ENCODE results near the gene CDK2AP2.
"Not testable (repeated sequence)": the region's sequence is repeated elsewhere in the genome, so short reads cannot be mapped to it uniquely, and the experiment has no call there.

The CDK2AP2 gene

GRCh38 chr11:67489885-67490726 lies 17.9 kb downstream of the CDK2AP2 start:
- DNase-seq: no peak

- no peak for DNase-seq
Measured at GRCh38 chr11:67489203-67489884, 18.6 kb downstream of the CDK2AP2 start.

- peak; percentile 76 for DNase-seq
Measured at GRCh38 chr11:67486481-67487195, 21.3 kb downstream of the CDK2AP2 start.

GRCh38 chr11:67485873-67486361 lies 22.0 kb downstream of the CDK2AP2 start:
- DNase-seq: peak; percentile 88

- peak; percentile 90 for DNase-seq
Measured at GRCh38 chr11:67484847-67485311, 23.1 kb downstream of the CDK2AP2 start.

GRCh38 chr11:67483831-67484665 lies 23.9 kb downstream of the CDK2AP2 start:
- peak; percentile 76 for DNase-seq

- peak; percentile 99 for DNase-seq
Measured at GRCh38 chr11:67482827-67483798, 24.8 kb downstream of the CDK2AP2 start, which contains the start of gene AIP. AIP (plus strand) TSS chr11:67483026; CDS start chr11:67483159, 133 bp downstream.

GRCh38 chr11:67482275-67482826 lies 25.6 kb downstream of the CDK2AP2 start:
- DNase-seq: no peak

- not testable (repeated sequence) for DNase-seq
Measured at GRCh38 chr11:67477344-67478050, 30.5 kb downstream of the CDK2AP2 start.

- not testable (repeated sequence) for DNase-seq
Measured at GRCh38 chr11:67476692-67477091, 31.3 kb downstream of the CDK2AP2 start.

GRCh38 chr11:67472882-67473281 lies 35.1 kb downstream of the CDK2AP2 start:
- DNase-seq: no peak

GRCh38 chr11:67470337-67471002 lies 37.5 kb downstream of the CDK2AP2 start:
- no peak for DNase-seq

GRCh38 chr11:67469508-67469811 lies 38.5 kb downstream of the CDK2AP2 start:
- DNase-seq: no peak

GRCh38 chr11:67468759-67469507 lies 39.0 kb downstream of the CDK2AP2 start, which contains the start of gene TMEM134:
TMEM134 (minus strand) TSS chr11:67469251; CDS start chr11:67469192, 59 bp downstream.
- DNase-seq: peak; percentile 95

- DNase-seq: no peak
Measured at GRCh38 chr11:67468456-67468758, 39.6 kb downstream of the CDK2AP2 start.

GRCh38 chr11:67468056-67468455 lies 39.9 kb downstream of the CDK2AP2 start:
- DNase-seq: no peak

GRCh38 chr11:67466962-67467771 lies 40.8 kb downstream of the CDK2AP2 start:
- no peak for DNase-seq

- no peak for DNase-seq
Measured at GRCh38 chr11:67466367-67466766, 41.6 kb downstream of the CDK2AP2 start.
